ENCODE results near the gene CDK11B.
A peak's percentile ranks its signal among the peaks of the same experiment; 100 is the strongest.

The CDK11B gene

GRCh38 chr1:1622010-1622787 is 36.6 kb downstream of the CDK11B start:
- Histone ChIP-seq H3K9me3 (ENCODE audit: low read length) (no peaks in the 10 kb centered on the region), H3K36me3 (ENCODE audit: insufficient read depth, low read length) (peaks cover 9% of the 10 kb centered on the region), H3K9ac (ENCODE audit: low read length) (no peak overlapping the region), H3K4me1 (ENCODE audit: insufficient read depth, low read length) (peaks cover 6% of the 10 kb centered on the region), H3K4me3 (ENCODE audit: low read depth in 1 of 2, low read length in 2 of 2) (no peak overlapping the region), H3K27ac (ENCODE audit: low read depth, low read length) (no peak overlapping the region), H3K27me3 (ENCODE audit: control insufficient read depth in 1 of 2, insufficient read depth in 2 of 2, low read length in 2 of 2) (no peaks in the 10 kb centered on the region)

DNA sequence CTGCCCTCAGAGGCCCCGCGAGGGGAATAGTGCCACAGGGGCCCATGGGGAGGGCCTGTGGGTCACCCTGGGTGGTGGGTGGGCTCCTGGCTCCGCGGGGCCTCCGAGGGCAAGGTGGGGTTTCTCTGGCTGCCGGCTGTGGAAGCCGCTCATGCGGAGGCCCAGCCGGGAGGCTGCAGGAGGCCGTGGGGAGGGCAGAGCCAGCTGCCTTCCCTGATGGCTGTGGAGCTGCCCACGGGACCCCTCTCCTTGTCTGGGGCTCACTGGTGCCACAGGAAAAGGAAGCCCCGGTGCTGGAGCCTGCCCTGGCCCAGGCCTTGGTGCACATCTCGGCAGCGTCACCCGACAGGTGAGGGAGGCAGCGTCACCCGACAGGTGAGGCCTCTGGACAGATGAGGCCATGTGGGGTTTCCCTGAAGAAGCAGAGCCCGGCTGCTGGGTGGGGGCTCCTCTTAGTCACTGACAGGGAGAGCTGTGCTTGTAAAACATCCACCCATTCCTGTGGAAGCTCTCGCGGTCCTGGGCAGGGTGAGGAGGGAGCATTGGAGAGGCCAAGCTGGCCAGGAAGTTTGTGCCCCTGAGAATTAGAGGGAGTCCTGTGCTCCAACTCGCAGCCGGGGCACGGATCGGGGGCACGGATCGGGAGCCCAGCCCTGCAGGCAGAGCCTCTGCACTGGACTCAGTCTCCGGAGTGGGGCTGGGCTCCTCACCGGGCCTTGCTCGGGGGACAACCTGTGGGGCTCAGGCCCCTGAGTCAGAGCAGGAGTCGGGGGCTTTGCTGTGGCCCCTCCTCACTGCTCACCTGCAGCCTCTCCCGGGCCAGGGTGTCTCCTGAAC is 37.4 kb downstream of the CDK11B start:
- Histone ChIP-seq H3K36me3 (ENCODE audit: insufficient read depth, low read length) (peaks cover 9% of the 10 kb centered on the region), H3K4me3 (ENCODE audit: low read depth in 1 of 2, low read length in 2 of 2) (no peak overlapping the region), H3K27me3 (ENCODE audit: control insufficient read depth in 1 of 2, insufficient read depth in 2 of 2, low read length in 2 of 2) (no peaks in the 10 kb centered on the region), H3K9ac (ENCODE audit: low read length) (no peak overlapping the region), H3K4me1 (ENCODE audit: insufficient read depth, low read length) (peaks cover 14% of the 10 kb centered on the region), H3K9me3 (ENCODE audit: low read length) (no peaks in the 10 kb centered on the region), H3K27ac (ENCODE audit: low read depth, low read length) (no peak overlapping the region)

GRCh38 chr1:1620433-1621139 is 38.2 kb downstream of the CDK11B start:
- Histone ChIP-seq H3K9me3 (ENCODE audit: low read length) (no peaks in the 10 kb centered on the region), H3K27me3 (ENCODE audit: control insufficient read depth in 1 of 2, insufficient read depth in 2 of 2, low read length in 2 of 2) (no peaks in the 10 kb centered on the region), H3K27ac (ENCODE audit: low read depth, low read length) (no peak overlapping the region), H3K4me1 (ENCODE audit: insufficient read depth, low read length) (peaks cover 14% of the 10 kb centered on the region), H3K4me3 (ENCODE audit: low read depth in 1 of 2, low read length in 2 of 2) (no peak overlapping the region), H3K9ac (ENCODE audit: low read length) (no peak overlapping the region), H3K36me3 (ENCODE audit: insufficient read depth, low read length) (peaks cover 9% of the 10 kb centered on the region)

GRCh38 chr1:1619917-1620361 is 38.9 kb downstream of the CDK11B start:
- Histone ChIP-seq H3K4me3 (ENCODE audit: low read depth in 1 of 2, low read length in 2 of 2) (no peak overlapping the region), H3K36me3 (ENCODE audit: insufficient read depth, low read length) (peaks cover 9% of the 10 kb centered on the region), H3K4me1 (ENCODE audit: insufficient read depth, low read length) (peaks cover 14% of the 10 kb centered on the region), H3K9ac (ENCODE audit: low read length) (no peak overlapping the region), H3K9me3 (ENCODE audit: low read length) (no peaks in the 10 kb centered on the region), H3K27ac (ENCODE audit: low read depth, low read length) (no peak overlapping the region), H3K27me3 (ENCODE audit: control insufficient read depth in 1 of 2, insufficient read depth in 2 of 2, low read length in 2 of 2) (no peaks in the 10 kb centered on the region)

DNA sequence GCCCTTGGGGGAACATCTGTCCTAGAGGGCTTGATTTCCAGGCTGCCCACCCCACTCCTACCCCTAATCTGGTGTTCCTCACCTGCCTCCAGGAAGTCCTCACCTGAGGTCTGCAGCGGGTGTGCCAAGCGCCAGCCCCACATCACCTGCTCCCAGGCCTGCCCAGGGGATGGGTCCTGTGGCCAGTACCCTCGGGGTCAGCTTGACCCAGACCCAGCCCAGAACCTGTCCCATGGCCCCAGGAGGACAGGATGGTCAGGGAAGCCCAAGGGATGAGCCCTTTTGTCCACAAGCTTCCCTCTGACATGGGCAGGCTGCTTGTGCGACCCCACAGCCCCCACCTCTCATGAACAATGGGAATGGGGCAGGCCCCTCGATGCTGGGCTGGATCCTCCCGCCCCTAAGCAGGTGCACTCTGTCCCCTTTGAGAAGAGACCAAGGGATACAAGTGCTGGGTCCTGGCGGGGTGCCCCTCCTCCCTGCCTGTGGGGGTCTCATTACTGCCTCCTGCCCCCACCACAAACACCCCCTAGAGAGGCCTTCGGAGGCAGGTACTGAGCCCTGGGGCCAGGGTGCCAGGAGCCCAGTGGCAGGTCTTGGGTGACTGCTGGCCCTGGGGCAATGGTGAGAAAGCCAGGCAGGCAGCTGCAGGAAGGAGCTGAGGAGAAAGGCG is 40.3 kb downstream of the CDK11B start:
- Histone ChIP-seq H3K9ac (ENCODE audit: low read length) (no peak overlapping the region), H3K27ac (ENCODE audit: low read depth, low read length) (no peak overlapping the region), H3K4me3 (ENCODE audit: low read depth in 1 of 2, low read length in 2 of 2) (no peak overlapping the region), H3K4me1 (ENCODE audit: insufficient read depth, low read length) (peaks cover 26% of the 10 kb centered on the region), H3K27me3 (ENCODE audit: control insufficient read depth in 1 of 2, insufficient read depth in 2 of 2, low read length in 2 of 2) (no peaks in the 10 kb centered on the region), H3K9me3 (ENCODE audit: low read length) (no peaks in the 10 kb centered on the region), H3K36me3 (ENCODE audit: insufficient read depth, low read length) (peaks cover 9% of the 10 kb centered on the region)

DNA sequence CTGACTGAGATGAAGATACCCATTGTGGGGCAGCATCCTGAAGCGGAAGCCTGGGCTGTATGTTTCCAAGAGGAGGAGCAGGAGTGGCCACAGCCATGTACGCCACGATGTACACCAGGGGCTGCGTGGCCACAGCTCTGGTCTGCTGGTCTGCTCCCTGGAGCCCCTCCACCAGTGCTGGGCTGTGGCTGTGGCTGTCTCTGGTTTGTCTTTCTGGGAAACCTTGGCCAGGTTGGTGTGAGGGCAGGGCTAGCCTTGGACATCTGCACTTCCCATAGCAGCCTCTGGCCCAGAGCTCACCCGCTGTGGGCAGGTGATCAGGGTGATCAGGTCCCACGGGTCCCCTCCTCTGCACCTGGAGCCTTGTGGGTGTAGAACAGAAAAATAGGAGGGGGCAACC is 40.9 kb downstream of the CDK11B start:
- H3K27me3 ChIP-seq (ENCODE audit: control insufficient read depth in 1 of 2, insufficient read depth in 2 of 2, low read length in 2 of 2) = no peaks in the 10 kb centered on the region

GRCh38 chr1:1617516-1617915 is 41.3 kb downstream of the CDK11B start:
- Histone ChIP-seq H3K36me3 (ENCODE audit: insufficient read depth, low read length) (peaks cover 9% of the 10 kb centered on the region), H3K27me3 (ENCODE audit: control insufficient read depth in 1 of 2, insufficient read depth in 2 of 2, low read length in 2 of 2) (no peaks in the 10 kb centered on the region), H3K4me1 (ENCODE audit: insufficient read depth, low read length) (peaks cover 27% of the 10 kb centered on the region), H3K9ac (ENCODE audit: low read length) (no peak overlapping the region), H3K4me3 (ENCODE audit: low read depth in 1 of 2, low read length in 2 of 2) (no peak overlapping the region), H3K9me3 (ENCODE audit: low read length) (no peaks in the 10 kb centered on the region), H3K27ac (ENCODE audit: low read depth, low read length) (no peak overlapping the region)

More for the DNA sequence above, 40.9 kb downstream of the CDK11B start:
- Histone ChIP-seq H3K27ac (ENCODE audit: low read depth, low read length) (no peak overlapping the region), H3K9ac (ENCODE audit: low read length) (no peak overlapping the region), H3K4me1 (ENCODE audit: insufficient read depth, low read length) (peaks cover 27% of the 10 kb centered on the region), H3K4me3 (ENCODE audit: low read depth in 1 of 2, low read length in 2 of 2) (no peak overlapping the region), H3K9me3 (ENCODE audit: low read length) (no peaks in the 10 kb centered on the region), H3K36me3 (ENCODE audit: insufficient read depth, low read length) (peaks cover 9% of the 10 kb centered on the region)

DNA sequence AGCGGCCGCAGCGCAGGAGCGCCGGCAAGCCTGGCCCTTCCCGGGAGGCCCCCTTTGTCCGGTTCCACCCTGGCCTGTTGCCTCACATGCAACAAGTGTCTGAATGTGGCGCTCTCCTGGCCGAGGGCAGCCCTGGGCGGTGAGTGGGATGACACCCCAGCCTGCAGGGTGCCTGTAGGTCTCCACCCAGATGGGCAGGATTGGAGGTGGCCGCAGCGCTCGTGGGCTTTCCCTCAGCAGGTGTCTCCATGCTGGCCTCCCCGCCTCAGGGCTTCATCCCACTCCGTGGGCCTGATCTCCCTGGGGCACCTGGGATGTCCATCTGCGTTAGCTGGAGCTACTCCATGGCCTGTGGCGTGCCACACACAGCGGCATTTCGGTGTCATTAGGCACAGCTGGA is 42.0 kb downstream of the CDK11B start:
- H3K9ac ChIP-seq (ENCODE audit: low read length) = peak overlapping the region; percentile 5

DNA sequence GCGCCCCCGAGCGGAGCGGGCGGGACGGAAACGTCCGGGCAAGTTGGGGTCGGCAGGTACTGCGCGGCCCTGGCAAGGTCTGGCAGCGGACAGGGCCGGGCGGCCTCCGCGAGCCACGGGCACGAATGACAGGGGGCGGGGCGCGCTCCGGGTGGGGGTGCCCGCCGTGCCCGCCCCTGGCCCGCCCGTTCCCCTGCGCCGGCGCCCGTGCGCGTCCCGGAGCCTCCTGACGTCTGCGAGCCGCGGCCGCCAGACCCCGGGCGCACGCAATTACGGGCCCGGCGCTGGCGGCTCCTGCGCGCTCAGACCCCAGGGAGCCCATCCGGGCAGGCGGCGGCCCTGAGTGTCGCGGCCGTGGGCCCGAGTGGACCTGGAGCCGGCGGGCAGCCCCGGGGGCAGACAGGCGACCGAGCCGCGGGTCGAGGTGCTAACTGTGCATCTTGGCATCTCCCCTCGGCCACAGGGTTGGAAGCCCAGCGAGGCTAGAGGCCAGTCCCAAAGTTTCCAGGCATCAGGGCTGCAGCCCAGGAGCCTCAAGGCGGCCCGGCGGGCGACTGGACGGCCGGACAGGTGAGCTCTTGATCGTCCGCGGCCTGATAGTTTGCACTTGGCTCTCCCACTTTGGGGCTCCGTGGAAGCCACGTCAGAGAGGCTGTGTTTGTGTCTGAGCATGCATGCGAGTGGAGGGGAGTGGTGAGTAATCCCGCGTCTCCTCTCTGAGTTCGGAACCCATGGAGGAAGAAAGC is 42.6 kb downstream of the CDK11B start:
- Histone ChIP-seq H3K36me3 (ENCODE audit: insufficient read depth, low read length) (peaks cover 9% of the 10 kb centered on the region), H3K9me3 (ENCODE audit: low read length) (no peaks in the 10 kb centered on the region), H3K4me3 (ENCODE audit: low read depth in 1 of 2, low read length in 2 of 2) (peak overlapping the region; percentile 46 to 91), H3K27ac (ENCODE audit: low read depth, low read length) (peak overlapping the region; percentile 63), H3K27me3 (ENCODE audit: control insufficient read depth in 1 of 2, insufficient read depth in 2 of 2, low read length in 2 of 2) (no peaks in the 10 kb centered on the region), H3K4me1 (ENCODE audit: insufficient read depth, low read length) (peaks cover 27% of the 10 kb centered on the region), H3K9ac (ENCODE audit: low read length) (peak overlapping the region; percentile 5)

More for the DNA sequence above, 42.0 kb downstream of the CDK11B start:
- Histone ChIP-seq H3K27me3 (ENCODE audit: control insufficient read depth in 1 of 2, insufficient read depth in 2 of 2, low read length in 2 of 2) (no peaks in the 10 kb centered on the region), H3K27ac (ENCODE audit: low read depth, low read length) (no peak overlapping the region), H3K4me1 (ENCODE audit: insufficient read depth, low read length) (peaks cover 27% of the 10 kb centered on the region), H3K9me3 (ENCODE audit: low read length) (no peaks in the 10 kb centered on the region), H3K4me3 (ENCODE audit: low read depth in 1 of 2, low read length in 2 of 2) (peak overlapping the region; percentile 46 to 91), H3K36me3 (ENCODE audit: insufficient read depth, low read length) (peaks cover 9% of the 10 kb centered on the region)

- peak within 1 kb of the TSS; percentile 71 for H3K9ac ChIP-seq (ENCODE audit: low read length)
- H3K4me1 ChIP-seq (ENCODE audit: insufficient read depth, low read length) = peaks cover 27% of the 10 kb centered on the region
- peak within 1 kb of the TSS; percentile 99 for H3K27ac ChIP-seq (ENCODE audit: low read depth, low read length)
- no peaks in the 10 kb centered on the region for H3K27me3 ChIP-seq (ENCODE audit: control insufficient read depth in 1 of 2, insufficient read depth in 2 of 2, low read length in 2 of 2)
- peaks cover 9% of the 10 kb centered on the region for H3K36me3 ChIP-seq (ENCODE audit: insufficient read depth, low read length)
- H3K9me3 ChIP-seq (ENCODE audit: low read length) = no peaks in the 10 kb centered on the region
- H3K4me3 ChIP-seq (ENCODE audit: low read depth in 1 of 2, low read length in 2 of 2) = peak within 1 kb of the TSS; percentile 46 to 91
Observed at GRCh38 chr1:1615256-1616044, 43.4 kb downstream of the CDK11B start, which contains the start of gene MIB2. Gene MIB2 (plus strand): TSS chr1:1615500. CDS start chr1:1623453, 7,953 bp downstream.

Data from muscle layer of colon (tissue), 2 donors.